Measurements from ENCODE around the gene SPRR3. TPM values are rescaled to one million over a fixed set of nuclear protein-coding genes. Genes with fewer than 3 reads are reported as not detected.

Gene SPRR3
- total RNA-seq = 0.61 and 0.70 TPM in 2 replicates

GRCh38 chr1:153001382-153001781, at the start of gene SPRR3:
Gene SPRR3 (plus strand): TSS chr1:153001749. CDS start chr1:153003021, 1,272 bp downstream.

GRCh38 chr1:152970495-152970894, 31.1 kb upstream of the SPRR3 start, which contains the start of gene SPRR4:
Gene SPRR4 (plus strand): TSS chr1:152970648. CDS start chr1:152971891, 1,243 bp downstream.

DNA sequence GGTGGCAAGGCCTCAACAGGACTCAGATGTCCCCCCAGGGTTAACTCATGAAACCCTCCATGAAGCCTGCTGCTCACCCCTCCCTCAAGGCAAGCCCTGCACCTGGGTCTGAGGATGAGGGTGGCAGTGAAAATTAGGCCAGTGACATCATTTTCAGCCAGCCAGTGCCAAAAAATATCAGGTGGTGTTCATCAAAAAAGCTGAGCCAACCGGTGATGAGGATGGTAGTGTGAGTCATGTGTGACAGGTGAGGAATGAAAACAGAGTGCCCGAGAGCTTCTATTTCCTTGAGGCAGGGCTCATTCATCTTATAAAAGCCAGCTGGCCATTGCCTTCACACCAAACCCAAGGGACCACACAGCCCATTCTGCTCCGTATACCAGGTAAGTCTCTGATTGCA, 17.8 kb upstream of the SPRR3 start, which contains the start of gene SPRR1A:
TSS of gene SPRR1A (plus strand) at position 339 of the 400 bp plus-strand sequence. CDS start 1,150 bp downstream, outside the sequence.

GRCh38 chr1:153030895-153031294, 29.3 kb downstream of the SPRR3 start, which contains the start of gene SPRR1B:
Gene SPRR1B (plus strand): TSS chr1:153031203. CDS start chr1:153032346, 1,143 bp downstream.

GRCh38 chr1:153040950-153041631, 39.5 kb downstream of the SPRR3 start, which contains the start of gene SPRR2D:
Gene SPRR2D (minus strand): TSS chr1:153041120. CDS start chr1:153040346, 774 bp downstream.

Other genes starting within 250 kb of the SPRR3 start
- 0.04 TPM in 1 of 2 replicates, not detected in the other for gene KPRP, start 243.7 kb upstream of the SPRR3 start, total RNA-seq
- not detected in 2 replicates for gene LCE1F, start 226.6 kb upstream of the SPRR3 start, total RNA-seq
- gene LCE1E, start 215.5 kb upstream of the SPRR3 start, total RNA-seq = 0.91 TPM in 1 of 2 replicates, not detected in the other
- not detected in 2 replicates for gene LCE1D, start 205.0 kb upstream of the SPRR3 start, total RNA-seq
- 1.1 and 9.9 TPM in 2 replicates for gene LCE1C, start 195.1 kb upstream of the SPRR3 start, total RNA-seq
- gene LCE1B, start 189.8 kb upstream of the SPRR3 start, total RNA-seq = 0.11 TPM in 1 of 2 replicates, not detected in the other
- gene LCE1A, start 174.3 kb upstream of the SPRR3 start, total RNA-seq = 2.9 TPM in 1 of 2 replicates, not detected in the other
- not detected in 2 replicates for gene LCE6A, start 158.9 kb upstream of the SPRR3 start, total RNA-seq
- not detected in 2 replicates for gene LCE7A, start 141.8 kb upstream of the SPRR3 start, total RNA-seq
- gene SMCP, start 123.4 kb upstream of the SPRR3 start, total RNA-seq = not detected in 2 replicates
- 5.2 and 10.2 TPM in 2 replicates for gene IVL, start 93.2 kb upstream of the SPRR3 start, total RNA-seq
- gene SPRR5, start 54.5 kb upstream of the SPRR3 start, total RNA-seq = 0.31 TPM in 1 of 2 replicates, not detected in the other
- not detected in 2 replicates for gene SPRR4, start 31.1 kb upstream of the SPRR3 start, total RNA-seq
- gene SPRR1A, start 17.7 kb upstream of the SPRR3 start, total RNA-seq = not detected in 2 replicates
- gene SPRR1B, start 29.5 kb downstream of the SPRR3 start, total RNA-seq = 31.1 and 43.3 TPM in 2 replicates
- gene SPRR2D, start 39.4 kb downstream of the SPRR3 start, total RNA-seq = 1.1 and 1.2 TPM in 2 replicates
- gene SPRR2A, start 55.8 kb downstream of the SPRR3 start, total RNA-seq = 0.39 and 0.87 TPM in 2 replicates
- gene SPRR2B, start 69.9 kb downstream of the SPRR3 start, total RNA-seq = not detected in 2 replicates
- gene SPRR2E, start 92.8 kb downstream of the SPRR3 start, total RNA-seq = 1.1 TPM in 1 of 2 replicates, not detected in the other
- not detected in 2 replicates for gene SPRR2F, start 111.8 kb downstream of the SPRR3 start, total RNA-seq
- not detected in 2 replicates for gene SPRR2G, start 149.1 kb downstream of the SPRR3 start, total RNA-seq
- gene LELP1, start 201.7 kb downstream of the SPRR3 start, total RNA-seq = not detected in 2 replicates
- not detected in 2 replicates for gene PRR9, start 215.8 kb downstream of the SPRR3 start, total RNA-seq